GM19468 (cell line): ENCODE measurements around the gene GSAP.
A peak's percentile ranks its signal among the peaks of the same experiment; 100 is the strongest.
"Not testable (repeated sequence)": the region's sequence is repeated elsewhere in the genome, so short reads cannot be mapped to it uniquely, and the experiment has no call there.

ENCODE experiments used
- ATAC-seq: cut with Tn5 transposase; IDR thresholded peaks from one replicate; pipeline ENCODE4 v1.9.1; 2021; ENCODE audit warnings: mild to moderate bottlenecking, moderate library complexity, moderate number of reproducible peaks; ENCODE audit not compliant: unreplicated experiment; ENCODE audit errors: extremely low read depth

The GSAP gene

GRCh38 chr7:77415823-77416620, at the start of gene GSAP:
TSS of gene GSAP (minus strand) at chr7:77416349. CDS start at chr7:77416321, 28 bp downstream.
- ATAC-seq, result peak; percentile 19

GRCh38 chr7:77465256-77465655, 49.1 kb upstream of the GSAP start:
- ATAC-seq, result no peak

- no peak for ATAC-seq
These were observed 48.4 kb upstream of the GSAP start for GRCh38 chr7:77464589-77464988.

GRCh38 chr7:77463632-77464031, 47.5 kb upstream of the GSAP start:
- not testable (repeated sequence) for ATAC-seq

- no peak for ATAC-seq
These were observed 45.7 kb upstream of the GSAP start for GRCh38 chr7:77461842-77462241.

GRCh38 chr7:77461246-77461645, 45.1 kb upstream of the GSAP start:
- ATAC-seq, result no peak

- ATAC-seq, result no peak
These were observed 43.9 kb upstream of the GSAP start for GRCh38 chr7:77460057-77460486.

- no peak for ATAC-seq
These were observed 43.2 kb upstream of the GSAP start for GRCh38 chr7:77459311-77459726.

GRCh38 chr7:77458786-77459185, 42.6 kb upstream of the GSAP start:
- no peak for ATAC-seq

- no peak for ATAC-seq
These were observed 41.6 kb upstream of the GSAP start for GRCh38 chr7:77457779-77458178.

- ATAC-seq, result no peak
These were observed 40.5 kb upstream of the GSAP start for GRCh38 chr7:77456696-77457095.

GRCh38 chr7:77455321-77455720, 39.2 kb upstream of the GSAP start:
- no peak for ATAC-seq

- ATAC-seq, result no peak
These were observed 38.7 kb upstream of the GSAP start for GRCh38 chr7:77454802-77455201.

- no peak for ATAC-seq
These were observed 37.4 kb upstream of the GSAP start for GRCh38 chr7:77453531-77453930.

GRCh38 chr7:77451950-77452349, 35.8 kb upstream of the GSAP start:
- ATAC-seq, result not testable (repeated sequence)

GRCh38 chr7:77450613-77451012, 34.5 kb upstream of the GSAP start:
- no peak for ATAC-seq

GRCh38 chr7:77450054-77450453, 33.9 kb upstream of the GSAP start:
- ATAC-seq, result no peak

GRCh38 chr7:77447616-77448015, 31.5 kb upstream of the GSAP start:
- no peak for ATAC-seq

- no peak for ATAC-seq
These were observed 28.0 kb upstream of the GSAP start for GRCh38 chr7:77444123-77444522.

- no peak for ATAC-seq
These were observed 26.9 kb upstream of the GSAP start for GRCh38 chr7:77443042-77443441.

GRCh38 chr7:77442636-77443035, 26.5 kb upstream of the GSAP start:
- ATAC-seq, result no peak

GRCh38 chr7:77441046-77441445, 24.9 kb upstream of the GSAP start:
- no peak for ATAC-seq
